Measurements from ENCODE around the gene SCN9A.
"Not testable (repeated sequence)": the region's sequence is repeated elsewhere in the genome, so short reads cannot be mapped to it uniquely, and the experiment has no call there.

SCN9A gene

DNA sequence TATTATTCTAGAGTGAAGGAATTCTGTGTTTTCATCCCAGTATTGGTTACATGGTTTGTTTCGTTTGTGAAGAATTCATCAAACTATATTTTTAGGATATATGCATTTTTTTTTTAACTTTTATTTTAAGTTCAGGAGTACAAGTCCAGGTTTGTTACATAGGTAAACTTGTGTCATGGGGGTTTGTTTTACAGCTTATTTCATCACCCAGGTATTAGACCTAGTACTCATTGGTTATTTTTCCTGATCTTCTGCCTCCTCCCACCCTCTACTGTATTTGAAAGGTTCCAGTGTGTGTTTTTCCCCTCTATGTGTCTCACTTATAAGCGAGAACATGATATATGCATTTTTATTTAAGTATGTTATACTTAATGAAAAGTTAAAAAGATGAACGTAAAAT lies 47.6 kb downstream of the SCN9A start:
- H3K9me3 Mint-ChIP-seq: peaks cover 4% of the 10 kb centered on the region
- no peaks in the 10 kb centered on the region for H3K36me3 Mint-ChIP-seq
- no peak overlapping the region for H3K27ac Mint-ChIP-seq
- H3K4me3 Mint-ChIP-seq: no peak overlapping the region
- H3K4me1 Mint-ChIP-seq: no peaks in the 10 kb centered on the region
- DNase-seq (ENCODE audit: low spot score in 2 of 2) (no peak), ATAC-seq (no peak)

DNA sequence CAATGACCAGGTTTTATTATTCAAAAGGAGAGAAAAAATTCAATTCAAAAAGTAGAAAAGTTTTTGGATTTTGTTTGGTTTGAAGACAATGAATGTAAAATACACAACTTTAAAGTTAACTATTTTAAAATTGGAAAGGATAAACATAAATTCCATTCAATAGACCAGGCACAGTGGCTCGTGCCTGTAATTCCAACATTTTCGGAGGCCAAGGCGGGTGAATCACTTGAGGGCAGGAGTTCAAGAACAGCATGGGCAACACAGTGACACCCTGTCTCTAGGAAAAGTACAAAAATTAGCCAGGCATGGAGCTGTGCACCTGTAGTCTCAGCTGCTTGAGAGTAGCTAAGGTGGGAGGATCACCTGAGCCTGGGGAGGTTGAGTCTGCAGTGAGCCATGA lies 54.7 kb downstream of the SCN9A start:
- Mint-ChIP-seq H3K9me3 (peaks cover 8% of the 10 kb centered on the region), H3K27ac (no peak overlapping the region), H3K36me3 (no peaks in the 10 kb centered on the region), H3K4me1 (no peaks in the 10 kb centered on the region), H3K4me3 (no peak overlapping the region)
- ATAC-seq (no peak), DNase-seq (ENCODE audit: low spot score in 2 of 2) (no peak)

DNA sequence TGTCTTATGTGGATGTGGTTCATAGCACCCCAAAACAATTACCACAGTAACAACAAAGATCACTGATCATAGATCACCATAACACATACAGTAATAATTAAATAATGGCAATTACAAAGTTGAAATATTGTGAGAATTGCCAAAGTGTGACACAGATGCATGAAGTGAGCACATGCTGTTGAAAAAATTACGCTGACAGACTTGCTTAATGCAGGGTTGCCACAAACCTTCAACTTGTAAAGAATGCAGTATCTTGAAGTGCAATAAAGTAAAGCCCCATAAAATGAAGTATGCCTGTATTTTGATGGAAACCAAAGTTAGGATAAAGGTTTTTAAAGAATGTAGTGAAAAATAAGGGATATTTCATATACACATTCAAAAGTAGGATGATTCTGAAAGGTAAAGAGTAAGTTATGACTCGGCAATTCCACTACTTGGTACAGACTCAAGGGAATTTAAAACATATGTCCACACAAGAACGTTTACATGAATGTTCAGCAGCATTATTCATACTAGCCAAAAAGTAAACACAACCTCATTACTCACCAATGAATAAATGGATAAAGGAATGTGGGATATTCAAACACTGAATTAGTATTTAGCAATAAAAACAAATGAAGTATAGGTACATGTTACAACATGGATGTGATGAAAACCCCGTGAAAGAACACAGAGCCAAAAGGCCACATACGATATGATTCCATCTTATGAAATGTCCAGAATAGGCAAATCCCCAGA lies 61.6 kb downstream of the SCN9A start:
- ATAC-seq: no peak
- no peak for DNase-seq (ENCODE audit: low spot score in 2 of 2)
- no peak overlapping the region for H3K27ac Mint-ChIP-seq

DNA sequence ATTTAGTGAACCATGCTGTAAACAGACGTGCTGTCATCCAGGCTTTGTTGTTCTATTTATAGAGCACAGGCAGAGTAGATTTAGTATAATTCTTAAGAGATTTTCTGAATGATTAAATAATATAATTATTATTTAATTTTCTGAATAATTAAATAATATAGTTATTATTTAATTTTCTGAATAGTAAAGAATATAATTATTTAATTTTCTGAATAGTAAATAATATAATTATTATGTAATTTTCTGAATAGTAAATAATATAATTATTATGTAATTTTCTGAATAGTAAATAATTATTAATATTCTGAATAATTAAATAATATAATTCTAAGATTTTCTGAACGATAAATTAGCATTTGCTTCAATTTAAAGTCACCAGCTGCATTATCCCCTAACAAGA lies 62.9 kb downstream of the SCN9A start:
- not testable (repeated sequence) for H3K36me3 Mint-ChIP-seq; DNase-seq (ENCODE audit: low spot score in 2 of 2); H3K4me1 Mint-ChIP-seq; ATAC-seq; H3K27ac Mint-ChIP-seq; H3K4me3 Mint-ChIP-seq
- H3K9me3 Mint-ChIP-seq: peaks cover 17% of the 10 kb centered on the region

More for the DNA sequence above, 61.6 kb downstream of the SCN9A start:
- Mint-ChIP-seq H3K4me3 (no peak overlapping the region), H3K4me1 (no peaks in the 10 kb centered on the region), H3K9me3 (peaks cover 14% of the 10 kb centered on the region), H3K36me3 (no peaks in the 10 kb centered on the region)

DNA sequence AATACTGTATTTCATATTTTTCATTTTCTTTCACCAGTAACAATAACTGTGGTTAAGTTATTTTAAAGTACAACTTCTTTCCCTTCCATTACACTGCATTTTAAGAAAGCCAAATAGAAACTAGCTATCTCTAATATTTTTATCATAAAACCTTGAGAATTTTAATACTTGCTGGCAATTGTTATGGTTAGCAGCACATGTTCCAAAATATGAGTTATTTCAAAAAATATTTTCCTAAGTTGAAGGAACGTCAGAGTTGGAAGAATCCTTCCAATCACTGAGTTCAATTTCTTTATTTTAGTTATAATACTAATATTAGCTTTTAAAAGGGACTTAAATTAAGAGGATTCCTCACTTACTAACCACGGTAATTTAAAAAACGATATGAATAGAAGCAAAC lies 68.4 kb downstream of the SCN9A start:
- no peak overlapping the region for H3K27ac Mint-ChIP-seq
- no peak for ATAC-seq
- no peaks in the 10 kb centered on the region for H3K4me1 Mint-ChIP-seq
- peaks cover 9% of the 10 kb centered on the region for H3K9me3 Mint-ChIP-seq
- no peaks in the 10 kb centered on the region for H3K36me3 Mint-ChIP-seq
- DNase-seq (ENCODE audit: low spot score in 2 of 2): no peak
- H3K4me3 Mint-ChIP-seq: no peak overlapping the region

DNA sequence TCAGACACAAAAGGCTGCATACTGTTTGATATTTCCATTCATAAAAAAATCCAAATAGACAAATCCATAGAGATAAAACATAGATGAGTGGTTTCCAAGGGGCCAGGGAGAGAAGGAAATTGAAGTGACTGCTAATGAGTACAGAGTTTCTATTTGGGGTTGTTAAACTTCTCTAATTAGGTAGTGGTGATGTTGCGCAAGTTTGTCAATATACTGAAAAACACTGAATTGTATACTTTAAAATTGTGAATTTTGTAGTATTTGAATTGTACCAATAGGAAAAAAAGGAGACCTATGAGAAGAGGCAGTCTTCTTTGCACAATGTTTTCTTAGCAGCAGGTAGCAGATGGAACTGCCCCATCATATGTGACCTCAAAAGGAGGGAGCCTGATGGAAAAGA lies 71.1 kb downstream of the SCN9A start:
- no peak for DNase-seq (ENCODE audit: low spot score in 2 of 2)
- H3K4me3 Mint-ChIP-seq: no peak overlapping the region
- no peak overlapping the region for H3K27ac Mint-ChIP-seq
- ATAC-seq: no peak
- no peaks in the 10 kb centered on the region for H3K4me1 Mint-ChIP-seq
- H3K9me3 Mint-ChIP-seq: peaks cover 3% of the 10 kb centered on the region
- H3K36me3 Mint-ChIP-seq: no peaks in the 10 kb centered on the region

DNA sequence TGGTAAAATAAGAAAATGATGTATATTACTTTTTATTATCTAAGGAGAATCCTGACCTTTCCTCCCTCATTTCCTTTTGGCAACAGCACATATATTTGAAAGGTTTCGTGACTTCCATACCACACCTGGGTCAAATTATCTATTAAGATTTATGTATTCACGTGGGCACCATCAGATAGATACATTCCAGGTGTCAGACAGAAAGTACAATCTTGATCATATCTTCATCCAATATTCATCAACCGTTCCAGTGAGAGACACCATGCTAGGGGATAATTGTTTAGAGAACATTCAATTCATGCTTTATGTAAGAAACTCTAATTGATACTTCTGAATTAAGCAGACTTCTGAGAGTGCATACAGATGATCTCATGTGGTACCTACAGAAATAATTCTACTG lies 73.7 kb downstream of the SCN9A start:
- H3K4me3 Mint-ChIP-seq: no peak overlapping the region
- ATAC-seq (no peak), DNase-seq (ENCODE audit: low spot score in 2 of 2) (no peak)
- no peaks in the 10 kb centered on the region for H3K36me3 Mint-ChIP-seq
- H3K9me3 Mint-ChIP-seq: peaks cover 2% of the 10 kb centered on the region
- H3K27ac Mint-ChIP-seq: no peak overlapping the region
- no peaks in the 10 kb centered on the region for H3K4me1 Mint-ChIP-seq

DNA sequence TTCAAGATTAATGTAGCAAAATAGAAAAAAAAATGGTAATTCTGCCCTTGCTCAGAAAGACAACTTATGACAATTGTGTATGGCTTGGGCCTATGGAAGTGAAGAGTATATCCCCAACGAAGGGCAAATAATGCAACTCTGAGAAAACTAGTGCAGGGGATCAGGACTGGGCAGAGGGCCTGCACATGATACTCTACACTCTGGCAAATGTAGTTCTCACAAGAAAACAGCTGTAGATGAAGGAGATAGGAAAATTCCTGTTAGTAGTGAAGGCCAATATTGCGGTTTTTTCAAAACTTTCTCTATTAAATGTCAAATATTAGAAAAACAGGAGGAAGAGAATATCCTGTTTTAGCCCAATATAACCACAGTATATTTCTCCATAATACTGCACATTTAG lies 77.8 kb downstream of the SCN9A start:
- H3K9me3 Mint-ChIP-seq: peaks cover 2% of the 10 kb centered on the region
- no peaks in the 10 kb centered on the region for H3K4me1 Mint-ChIP-seq
- H3K27ac Mint-ChIP-seq: no peak overlapping the region
- no peak overlapping the region for H3K4me3 Mint-ChIP-seq
- ATAC-seq (no peak), DNase-seq (ENCODE audit: low spot score in 2 of 2) (no peak)
- H3K36me3 Mint-ChIP-seq: no peaks in the 10 kb centered on the region

DNA sequence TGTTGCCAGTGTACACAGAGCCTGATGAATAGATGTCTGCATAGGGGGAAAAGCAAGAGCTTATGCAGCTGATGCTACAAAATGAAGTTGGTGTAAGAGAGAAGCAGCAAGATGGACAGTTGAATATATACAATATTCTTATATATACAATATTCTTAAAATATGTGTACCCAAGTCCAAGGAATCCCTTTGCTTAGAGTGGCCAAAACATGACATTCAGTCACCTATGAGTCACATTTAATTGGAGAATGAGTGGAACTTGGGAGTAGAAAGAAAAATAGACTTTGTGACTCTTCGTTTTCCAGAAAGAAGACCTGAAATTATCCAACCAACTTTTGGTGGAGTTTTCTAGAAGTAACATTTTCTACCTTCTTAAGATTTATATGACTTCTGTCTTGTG lies 81.8 kb downstream of the SCN9A start:
- ATAC-seq: no peak
- Mint-ChIP-seq H3K27ac (no peak overlapping the region), H3K9me3 (peaks cover 11% of the 10 kb centered on the region)

DNA sequence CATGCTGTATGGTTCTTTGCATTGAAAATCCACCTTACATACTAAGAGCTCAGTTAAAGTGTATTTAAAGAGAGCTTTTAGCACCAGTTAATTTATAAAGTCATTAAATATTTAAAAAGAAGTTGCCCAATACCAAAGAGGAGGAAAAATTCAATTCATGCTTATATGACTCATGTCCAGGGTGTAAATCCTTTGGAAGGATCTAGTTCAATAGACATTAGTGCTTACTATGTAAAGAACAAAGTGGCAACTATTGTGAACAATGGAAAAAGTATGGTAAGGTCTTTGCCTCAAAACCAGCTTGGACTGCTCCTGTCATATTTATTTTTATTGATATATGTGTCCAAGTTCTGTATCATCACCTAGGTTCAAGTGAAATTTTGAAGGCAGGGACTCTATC lies 90.5 kb downstream of the SCN9A start:
- Mint-ChIP-seq H3K9me3 (peaks cover 8% of the 10 kb centered on the region), H3K4me1 (no peaks in the 10 kb centered on the region), H3K36me3 (no peaks in the 10 kb centered on the region), H3K27ac (no peak overlapping the region), H3K4me3 (no peak overlapping the region)
- no peak for ATAC-seq
- DNase-seq (ENCODE audit: low spot score in 2 of 2): no peak

More for the DNA sequence above, 81.8 kb downstream of the SCN9A start:
- no peaks in the 10 kb centered on the region for H3K36me3 Mint-ChIP-seq
- H3K4me1 Mint-ChIP-seq: no peaks in the 10 kb centered on the region
- no peak for DNase-seq (ENCODE audit: low spot score in 2 of 2)
- H3K4me3 Mint-ChIP-seq: no peak overlapping the region

DNA sequence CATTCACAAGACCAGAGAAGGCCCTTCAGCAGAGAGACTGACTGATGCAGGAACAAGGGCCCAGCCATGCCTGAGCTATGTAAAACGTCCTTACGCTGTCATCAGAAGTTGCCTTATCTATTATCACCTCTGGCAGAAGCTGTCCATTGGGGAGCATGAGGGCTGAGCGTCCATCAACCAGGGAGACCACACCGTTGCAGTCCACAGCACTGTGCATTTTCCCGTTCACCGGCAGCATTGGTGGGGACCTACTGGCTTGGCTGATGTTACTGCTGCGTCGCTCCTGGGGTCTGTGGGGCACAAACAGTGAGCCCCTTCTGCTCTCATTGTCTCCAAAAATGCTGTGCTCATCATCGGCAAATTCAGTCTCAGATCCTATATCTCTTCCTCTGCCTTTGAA lies 91.4 kb downstream of the SCN9A start:
- Mint-ChIP-seq H3K27ac (no peak overlapping the region), H3K4me3 (no peak overlapping the region), H3K4me1 (no peaks in the 10 kb centered on the region), H3K36me3 (no peaks in the 10 kb centered on the region), H3K9me3 (peaks cover 5% of the 10 kb centered on the region)
- DNase-seq (ENCODE audit: low spot score in 2 of 2) (no peak), ATAC-seq (no peak)

DNA sequence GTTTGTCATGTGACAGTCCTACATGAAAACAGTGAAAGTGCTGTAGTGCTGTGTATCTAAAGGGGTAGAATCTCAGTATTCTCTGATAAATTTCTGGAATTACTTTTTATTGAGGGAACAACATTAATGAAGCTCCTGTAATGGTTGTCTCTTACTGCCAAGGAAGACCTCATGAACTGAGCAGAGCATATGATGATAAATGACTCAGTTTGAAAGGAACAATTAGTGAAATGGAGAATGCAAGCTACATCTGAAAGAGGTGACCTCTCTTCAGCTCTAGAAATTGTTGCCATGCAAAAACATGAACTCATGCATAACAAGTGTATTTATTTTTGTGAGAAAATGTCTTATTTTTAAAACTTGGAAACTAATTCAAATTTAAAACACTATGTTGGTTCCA lies 93.6 kb downstream of the SCN9A start:
- ATAC-seq (no peak), DNase-seq (ENCODE audit: low spot score in 2 of 2) (no peak)
- Mint-ChIP-seq H3K9me3 (peaks cover 3% of the 10 kb centered on the region), H3K4me3 (no peak overlapping the region), H3K36me3 (no peaks in the 10 kb centered on the region), H3K27ac (no peak overlapping the region), H3K4me1 (no peaks in the 10 kb centered on the region)

DNA sequence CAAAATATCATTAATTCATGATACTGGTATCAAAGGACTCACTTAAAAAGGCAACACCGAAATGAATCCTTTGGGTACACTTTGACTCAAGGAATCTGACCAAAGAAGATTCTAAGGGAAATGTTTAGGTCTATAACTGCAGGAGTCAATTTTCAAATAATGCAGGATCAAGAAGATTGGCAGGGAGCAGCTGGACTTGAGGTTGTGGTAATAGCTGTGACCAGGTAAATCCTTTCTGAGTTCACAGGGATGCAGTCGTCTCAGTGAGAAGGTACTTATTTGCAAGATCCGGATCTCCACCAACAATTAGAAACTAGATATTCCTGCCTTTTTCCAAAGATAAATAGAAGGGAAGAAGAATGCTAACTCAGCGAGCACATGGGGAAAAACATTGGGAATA lies 96.9 kb downstream of the SCN9A start:
- H3K9me3 Mint-ChIP-seq: no peaks in the 10 kb centered on the region
- no peak overlapping the region for H3K27ac Mint-ChIP-seq
- ATAC-seq: no peak
- no peak for DNase-seq (ENCODE audit: low spot score in 2 of 2)
- no peaks in the 10 kb centered on the region for H3K4me1 Mint-ChIP-seq
- no peak overlapping the region for H3K4me3 Mint-ChIP-seq
- no peaks in the 10 kb centered on the region for H3K36me3 Mint-ChIP-seq

DNA sequence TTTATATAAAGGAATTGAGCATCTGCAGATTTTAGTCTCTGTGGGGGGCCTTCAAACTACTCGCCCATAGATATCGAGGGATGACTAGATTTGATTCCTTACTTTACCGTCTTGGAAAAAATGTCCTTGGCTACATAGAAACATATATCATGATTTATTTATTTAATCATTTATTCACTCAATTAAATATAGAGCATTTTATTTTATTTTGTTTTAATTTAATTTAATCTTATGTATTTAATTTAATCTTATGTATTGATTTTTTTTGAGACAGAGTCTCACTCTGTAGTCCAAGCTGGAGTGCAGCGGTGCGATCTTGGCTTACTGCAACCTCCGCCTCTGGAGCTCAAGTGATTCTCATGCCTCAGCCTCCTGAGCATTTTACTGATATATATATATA lies 105.4 kb downstream of the SCN9A start:
- no peaks in the 10 kb centered on the region for H3K4me1 Mint-ChIP-seq
- H3K4me3 Mint-ChIP-seq: no peak overlapping the region
- H3K27ac Mint-ChIP-seq: no peak overlapping the region
- DNase-seq (ENCODE audit: low spot score in 2 of 2) (no peak), ATAC-seq (no peak)
- H3K9me3 Mint-ChIP-seq: peaks cover 6% of the 10 kb centered on the region
- H3K36me3 Mint-ChIP-seq: no peaks in the 10 kb centered on the region

DNA sequence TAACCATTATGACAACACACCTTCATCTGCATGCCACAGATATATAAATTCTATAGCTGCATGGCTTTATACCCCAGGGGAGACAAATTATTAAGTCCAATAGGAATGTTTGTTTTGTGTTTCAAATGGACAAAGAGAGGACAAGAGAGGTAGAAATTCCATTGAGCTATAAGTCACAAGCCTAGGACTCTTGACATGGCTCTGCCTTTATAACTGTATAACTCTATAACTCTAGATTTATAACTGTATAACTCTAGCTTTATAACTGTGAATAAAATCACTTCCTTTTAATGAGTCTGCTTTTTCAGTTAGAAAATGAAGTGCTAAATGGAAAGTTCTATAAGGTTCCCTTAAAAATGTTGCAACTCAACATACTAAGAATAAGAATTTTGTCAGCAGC lies 106.4 kb downstream of the SCN9A start:
- H3K36me3 Mint-ChIP-seq: no peaks in the 10 kb centered on the region
- no peak overlapping the region for H3K27ac Mint-ChIP-seq
- no peak overlapping the region for H3K4me3 Mint-ChIP-seq
- no peak for ATAC-seq
- H3K9me3 Mint-ChIP-seq: peaks cover 6% of the 10 kb centered on the region
- H3K4me1 Mint-ChIP-seq: no peaks in the 10 kb centered on the region
- DNase-seq (ENCODE audit: low spot score in 2 of 2): no peak

DNA sequence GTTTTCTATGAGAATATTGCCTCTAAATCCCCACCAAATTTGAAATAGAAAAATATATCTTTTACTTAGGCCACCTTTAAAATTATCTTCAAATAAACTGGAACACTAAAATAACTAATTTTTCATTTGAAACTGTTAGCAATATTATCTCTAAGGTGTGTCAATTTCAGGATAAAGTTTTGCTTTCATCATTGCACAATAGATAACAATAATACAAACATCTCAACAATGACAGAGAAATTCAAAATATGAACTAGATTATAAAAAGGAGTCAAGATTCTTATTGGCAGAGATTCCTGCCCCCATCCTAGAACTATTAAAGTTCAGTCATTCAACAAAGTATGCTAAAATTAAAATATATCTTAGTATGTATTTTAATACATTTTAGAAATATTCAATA lies 117.9 kb downstream of the SCN9A start:
- H3K36me3 Mint-ChIP-seq: no peaks in the 10 kb centered on the region
- H3K4me1 Mint-ChIP-seq: no peaks in the 10 kb centered on the region

DNA sequence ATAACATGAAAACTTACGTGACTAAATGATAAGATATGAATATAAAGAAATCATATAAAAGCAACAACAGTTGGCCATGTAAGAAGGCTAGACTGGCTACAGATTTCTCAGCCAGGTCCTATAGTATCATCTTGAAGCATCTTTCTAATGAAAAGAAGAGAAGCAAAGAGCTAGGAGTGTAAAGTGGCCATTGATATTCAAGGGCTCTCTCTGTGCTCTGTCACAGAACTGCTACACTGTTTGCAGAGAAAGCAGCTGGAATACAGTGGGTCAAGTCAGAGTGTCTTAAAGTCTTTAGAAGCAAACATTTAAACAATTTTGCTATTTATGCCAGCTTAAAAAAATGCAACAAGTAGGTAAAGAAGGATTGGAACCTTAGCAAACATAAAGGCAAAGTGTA lies 118.8 kb downstream of the SCN9A start:
- H3K4me3 Mint-ChIP-seq: no peak overlapping the region

More for the DNA sequence above, 117.9 kb downstream of the SCN9A start:
- H3K27ac Mint-ChIP-seq: no peak overlapping the region
- no peak for DNase-seq (ENCODE audit: low spot score in 2 of 2)
- H3K4me3 Mint-ChIP-seq: no peak overlapping the region
- no peak for ATAC-seq
- H3K9me3 Mint-ChIP-seq: peaks cover 3% of the 10 kb centered on the region

More for the DNA sequence above, 118.8 kb downstream of the SCN9A start:
- DNase-seq (ENCODE audit: low spot score in 2 of 2): no peak
- Mint-ChIP-seq H3K4me1 (no peaks in the 10 kb centered on the region), H3K36me3 (no peaks in the 10 kb centered on the region), H3K27ac (no peak overlapping the region), H3K9me3 (peaks cover 3% of the 10 kb centered on the region)
- no peak for ATAC-seq

Measured in stimulated activated effector memory CD8-positive, alpha-beta T cell treated with anti-CD3 and anti-CD28 coated beads, Interleukin-12 subunit alpha, Interleukin-12 subunit beta, amount 100 ng/mL, for 72 hours (primary cell).